Measurements from ENCODE around the gene NXNL2. TPM values are rescaled to one million over a fixed set of nuclear protein-coding genes. Genes with fewer than 3 reads are reported as not detected.

The NXNL2 gene
- total RNA-seq (2014; rRNA removed; shearing (Covaris generic)) = 0.92 and 3.8 TPM in 2 replicates

GRCh38 chr9:88534456-88535225 lies at the start of gene NXNL2:
Gene NXNL2 (plus strand): TSS chr9:88535178. CDS start chr9:88535435, 257 bp downstream.
- in situ Hi-C loops (cut with HindIII; ENCODE audit: low sequenced_read_pairs) = no loop called here

DNA sequence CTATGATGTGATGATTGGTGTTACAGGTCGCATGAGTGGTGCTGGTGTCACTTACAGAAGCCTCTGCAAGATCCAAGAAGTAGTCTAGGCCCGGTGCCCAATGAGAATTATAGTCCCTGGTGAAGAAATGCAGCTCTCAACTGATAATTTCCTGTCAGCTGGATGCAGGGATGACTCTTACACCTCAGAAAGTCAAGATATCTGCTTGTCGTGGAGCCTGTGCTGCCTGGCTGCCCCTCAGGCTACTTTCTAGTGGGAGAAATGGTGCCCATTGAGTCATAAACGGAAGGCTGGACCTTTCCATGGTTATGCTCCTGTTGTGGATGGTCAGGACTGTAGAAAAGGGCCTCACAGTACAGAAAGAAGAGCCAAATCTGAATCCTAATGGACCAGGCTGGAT lies 46.8 kb upstream of the NXNL2 start:
- DNase-seq (ENCODE audit: low spot score) = no peak
- in situ Hi-C loops (cut with HindIII; ENCODE audit: low sequenced_read_pairs) = no loop called here

More at GRCh38 chr9:88534456-88535225, at the start of gene NXNL2:
- peak; percentile 28 for DNase-seq (ENCODE audit: low spot score)

DNA sequence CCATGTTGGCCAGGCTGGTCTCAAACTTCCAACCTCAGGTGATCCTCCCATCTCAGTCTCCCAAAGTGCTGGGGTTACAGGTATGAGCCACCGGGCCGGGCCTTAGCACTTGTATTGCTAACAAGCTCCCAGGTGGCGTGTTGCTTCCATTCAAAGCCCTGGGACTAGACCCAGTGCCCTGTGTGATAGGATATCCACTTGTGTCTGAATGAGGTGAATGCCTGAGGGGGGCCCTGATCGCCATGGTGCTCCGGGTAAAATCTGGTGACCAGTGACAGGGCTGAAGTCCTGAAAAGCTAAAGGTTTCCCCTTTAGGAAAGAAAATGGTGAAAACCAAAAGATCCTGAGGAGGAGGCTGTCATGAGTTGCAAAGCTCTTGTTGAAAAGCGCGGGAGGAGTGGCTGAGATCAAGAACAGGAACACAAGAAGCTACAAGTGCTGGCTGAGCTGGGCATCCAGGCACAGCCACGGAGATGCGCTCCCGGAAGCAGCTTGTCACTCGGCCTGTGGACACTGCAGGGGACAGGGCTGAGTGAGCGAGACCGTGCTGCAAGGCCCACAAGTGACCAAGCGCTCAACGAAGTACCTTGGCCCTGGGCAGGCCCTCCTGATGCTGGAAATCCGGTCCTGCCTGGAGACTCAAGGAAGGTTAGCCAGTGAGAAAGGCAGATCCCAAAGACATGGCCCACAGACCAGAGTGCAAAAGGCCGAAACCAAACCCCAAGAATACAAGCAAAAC lies 39.8 kb upstream of the NXNL2 start:
- in situ Hi-C loops (cut with HindIII; ENCODE audit: low sequenced_read_pairs) = no loop called here
- no peak for DNase-seq (ENCODE audit: low spot score)

DNA sequence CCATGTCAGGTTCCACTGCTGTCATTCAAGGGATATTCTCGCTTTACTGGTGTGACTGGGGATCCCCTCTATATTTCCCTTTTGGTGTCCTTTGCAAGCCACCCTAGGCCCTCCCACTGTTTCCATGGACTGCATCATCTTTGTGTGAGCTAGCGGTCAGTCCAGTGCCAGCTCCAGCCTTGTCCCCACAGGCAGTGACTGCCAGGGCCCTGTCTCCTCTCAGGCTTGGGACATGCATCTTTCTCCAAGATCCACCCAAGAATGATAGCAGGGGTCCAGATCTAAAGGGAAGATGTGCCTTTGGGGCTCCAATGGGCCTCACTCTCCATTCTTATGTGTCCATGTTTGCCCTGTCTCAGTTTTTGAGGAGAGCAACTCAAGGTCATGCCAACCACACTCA lies 37.8 kb upstream of the NXNL2 start:
- in situ Hi-C loops (cut with HindIII; ENCODE audit: low sequenced_read_pairs) = no loop called here
- DNase-seq (ENCODE audit: low spot score) = no peak

DNA sequence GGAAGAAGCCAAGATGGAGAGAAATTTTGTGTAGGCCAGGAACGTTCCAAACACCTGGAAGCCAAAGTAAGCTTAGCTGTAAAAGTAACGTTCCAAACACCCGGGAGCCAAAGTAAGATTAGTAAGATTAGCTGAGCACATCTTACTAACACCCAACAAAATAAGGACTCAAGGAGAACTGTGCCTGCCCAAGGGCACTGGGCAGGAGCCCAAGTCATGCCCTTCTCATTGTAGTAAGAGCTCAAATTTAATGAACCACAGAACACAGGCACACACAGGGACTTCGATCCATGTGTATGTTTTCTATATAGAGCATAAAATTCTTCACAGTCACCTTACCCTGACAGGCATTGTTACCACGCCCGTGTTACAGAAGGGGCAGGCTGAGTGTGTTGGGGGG lies 36.1 kb upstream of the NXNL2 start:
- in situ Hi-C loops (cut with HindIII; ENCODE audit: low sequenced_read_pairs) = no loop called here
- no peak for DNase-seq (ENCODE audit: low spot score)

GRCh38 chr9:88501086-88501485 lies 33.9 kb upstream of the NXNL2 start:
- DNase-seq (ENCODE audit: low spot score) = no peak
- in situ Hi-C loops (cut with HindIII; ENCODE audit: low sequenced_read_pairs) = no loop called here

- in situ Hi-C loops (cut with HindIII; ENCODE audit: low sequenced_read_pairs) = no loop called here
- DNase-seq (ENCODE audit: low spot score) = no peak
Observed at GRCh38 chr9:88502552-88503034, 32.4 kb upstream of the NXNL2 start.

GRCh38 chr9:88503081-88503844 lies 31.7 kb upstream of the NXNL2 start:
- in situ Hi-C loops (cut with HindIII; ENCODE audit: low sequenced_read_pairs) = no loop called here
- no peak for DNase-seq (ENCODE audit: low spot score)

DNA sequence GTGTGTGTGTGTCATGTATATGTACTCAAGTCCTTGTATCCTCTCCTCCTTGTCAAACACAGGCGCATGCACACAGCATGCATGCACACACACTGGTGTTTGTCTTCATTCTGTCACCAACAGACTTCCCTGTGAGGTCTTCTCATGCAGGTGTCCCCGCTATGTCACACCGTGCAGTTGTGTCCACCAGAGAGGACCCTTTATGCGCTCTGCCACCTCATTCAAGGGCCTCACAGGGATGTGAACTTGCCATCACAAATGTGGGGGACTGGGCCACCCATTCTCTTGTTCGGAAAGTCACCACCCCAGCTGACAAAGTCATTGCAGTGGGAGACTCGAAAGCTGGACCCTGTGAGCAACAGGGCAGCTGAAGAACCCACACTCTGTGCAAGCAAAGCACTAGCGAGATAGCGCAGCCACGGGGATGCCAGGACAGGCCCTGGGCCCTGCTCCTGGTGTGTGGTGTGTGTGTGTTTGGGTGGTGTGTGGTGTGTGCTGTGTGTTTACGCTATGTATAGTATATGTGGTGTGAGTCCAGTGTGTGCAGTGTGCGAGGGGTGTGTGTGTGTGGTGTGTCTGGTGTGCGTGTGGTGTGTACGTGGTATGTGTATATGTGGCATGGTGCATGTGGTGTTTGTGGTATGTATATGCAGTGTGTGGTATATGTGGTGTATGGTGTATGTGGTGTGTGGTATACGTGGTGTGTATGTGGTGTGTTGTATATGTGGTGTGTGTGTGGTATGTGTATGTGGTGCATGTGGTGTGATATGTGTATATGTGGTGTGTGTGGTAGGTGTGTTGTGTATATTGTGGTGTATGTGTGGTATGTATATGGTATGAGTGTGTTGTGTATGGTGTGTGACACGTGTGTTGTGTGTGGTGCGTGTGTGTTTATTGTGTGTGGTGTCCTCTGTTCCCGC lies 30.9 kb upstream of the NXNL2 start:
- in situ Hi-C loops (cut with HindIII; ENCODE audit: low sequenced_read_pairs) = no loop called here
- DNase-seq (ENCODE audit: low spot score) = no peak

DNA sequence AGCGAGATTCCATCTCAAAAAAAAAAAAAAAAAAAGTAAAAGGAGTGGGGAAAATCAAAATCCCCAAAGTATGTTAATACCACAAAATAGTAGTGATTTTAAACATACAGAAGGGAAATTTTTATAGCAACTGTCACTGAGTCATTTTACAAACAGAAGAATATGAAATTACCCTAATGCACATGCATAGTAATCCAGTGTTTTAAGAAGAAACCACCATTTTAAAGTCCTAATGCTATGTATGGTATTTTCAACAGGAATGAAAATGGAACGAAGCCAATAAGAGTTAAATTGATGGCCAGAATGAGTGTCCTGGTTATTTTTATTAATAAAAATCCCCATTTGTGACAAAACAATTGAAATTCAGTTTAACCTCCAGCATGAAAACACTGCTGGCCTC lies 26.7 kb upstream of the NXNL2 start:
- DNase-seq (ENCODE audit: low spot score) = no peak
- in situ Hi-C loops (cut with HindIII; ENCODE audit: low sequenced_read_pairs) = no loop called here

- in situ Hi-C loops (cut with HindIII; ENCODE audit: low sequenced_read_pairs) = no loop called here
- no peak for DNase-seq (ENCODE audit: low spot score)
Observed at GRCh38 chr9:88511906-88512305, 23.1 kb upstream of the NXNL2 start.

DNA sequence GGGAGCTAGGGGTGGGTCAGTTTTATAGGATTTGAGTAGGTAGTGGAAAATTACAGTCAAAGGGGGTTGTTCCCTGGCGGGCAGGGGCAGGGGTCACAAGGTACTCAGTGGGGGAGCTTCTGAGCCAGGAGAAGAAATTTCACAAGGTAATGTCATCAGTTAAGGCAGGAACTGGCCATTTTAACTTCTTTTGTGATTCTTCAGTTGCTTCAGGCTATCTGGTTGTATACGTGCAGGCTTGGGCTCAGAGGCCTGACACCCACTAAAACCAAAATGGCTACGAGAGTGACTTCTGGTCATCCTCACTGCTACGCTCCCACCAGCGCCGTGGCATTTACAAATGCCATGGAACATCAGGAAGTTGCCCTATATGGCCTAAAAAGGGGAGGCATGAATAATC lies 20.7 kb upstream of the NXNL2 start:
- DNase-seq (ENCODE audit: low spot score) = no peak
- in situ Hi-C loops (cut with HindIII; ENCODE audit: low sequenced_read_pairs) = no loop called here

GRCh38 chr9:88521308-88521707 lies 13.7 kb upstream of the NXNL2 start:
- DNase-seq (ENCODE audit: low spot score) = no peak
- in situ Hi-C loops (cut with HindIII; ENCODE audit: low sequenced_read_pairs) = no loop called here

GRCh38 chr9:88522360-88522759 lies 12.6 kb upstream of the NXNL2 start:
- DNase-seq (ENCODE audit: low spot score) = no peak
- in situ Hi-C loops (cut with HindIII; ENCODE audit: low sequenced_read_pairs) = no loop called here

GRCh38 chr9:88523056-88523455 lies 11.9 kb upstream of the NXNL2 start:
- in situ Hi-C loops (cut with HindIII; ENCODE audit: low sequenced_read_pairs) = no loop called here
- DNase-seq (ENCODE audit: low spot score) = no peak

- in situ Hi-C loops (cut with HindIII; ENCODE audit: low sequenced_read_pairs) = no loop called here
- no peak for DNase-seq (ENCODE audit: low spot score)
Observed at GRCh38 chr9:88524911-88525310, 10.1 kb upstream of the NXNL2 start.

- in situ Hi-C loops (cut with HindIII; ENCODE audit: low sequenced_read_pairs) = no loop called here
- DNase-seq (ENCODE audit: low spot score) = no peak
Observed at GRCh38 chr9:88527618-88528017, 7.4 kb upstream of the NXNL2 start.

DNA sequence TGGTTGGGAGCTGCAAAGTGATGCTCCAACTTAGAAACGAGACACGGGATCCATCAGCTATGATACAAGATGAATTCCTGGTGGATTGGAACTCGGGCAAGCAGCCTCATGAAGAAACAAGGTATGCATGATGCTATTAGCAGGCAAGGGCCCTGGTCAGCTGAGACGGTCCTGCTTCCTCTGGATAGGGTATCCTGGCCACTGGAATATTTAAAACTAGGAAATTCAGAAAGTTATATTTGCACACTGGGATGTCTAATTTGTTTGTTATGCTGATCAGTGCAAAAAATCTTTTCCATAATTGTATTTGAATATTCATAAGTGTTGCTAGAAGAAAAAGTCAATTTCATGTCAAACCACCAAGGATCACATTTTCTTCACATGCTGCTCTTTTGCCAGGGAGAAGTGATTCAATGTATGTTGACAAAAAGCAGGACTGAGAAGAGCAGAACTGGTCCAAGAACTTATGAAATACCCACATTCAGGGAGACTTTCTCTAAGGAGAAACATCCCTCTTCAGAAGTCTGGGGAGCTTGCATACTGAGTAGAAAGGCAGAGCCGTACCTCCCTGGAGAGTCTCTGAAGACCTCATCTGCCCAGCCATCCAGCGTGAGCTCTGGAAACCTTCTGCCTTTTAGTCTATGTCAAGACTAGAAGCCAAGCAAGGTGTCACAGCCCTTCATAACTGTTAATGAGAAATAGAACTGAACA lies 6.7 kb upstream of the NXNL2 start:
- in situ Hi-C loops (cut with HindIII; ENCODE audit: low sequenced_read_pairs) = no loop called here
- no peak for DNase-seq (ENCODE audit: low spot score)
